Thoracic aorta (tissue), 2 donors: ENCODE data around the gene SF3B5. TPM values are rescaled to one million over a fixed set of nuclear protein-coding genes. Genes with fewer than 3 reads are reported as not detected.

Experiments used
- ATAC-seq: fragments of 150-250 bp; one replicate; pipeline ENCODE4 v1.8.0; 2017; ENCODE audit warnings: low read depth; ENCODE audit not compliant: insufficient number of reproducible peaks, low FRiP score
- DNase-seq: peaks from one replicate; pipeline ENCODE4 v3.0.0-alpha.2; 2020; ENCODE audit warnings: low spot score
- H3K27ac ChIP-seq, 2 donors: fragments of 200-600 bp; sonication (generic); 1 replicate in 1 of 2; 2 replicates in 1 of 2; pipeline ENCODE4 v1.5.1; 2016; ENCODE audit warnings: mild to moderate bottlenecking in 2 of 2, moderate library complexity in 2 of 2
- H3K27me3 ChIP-seq: fragments of 200-600 bp; sonication (generic); replicated peaks from 2 replicates; pipeline ENCODE4 v1.6.0; 2016; ENCODE audit warnings: mild to moderate bottlenecking; ENCODE audit not compliant: insufficient read depth
- H3K36me3 ChIP-seq: fragments of 200-600 bp; sonication (generic); one replicate; pipeline ENCODE4 v1.5.1; 2016
- H3K4me1 ChIP-seq, 2 donors: fragments of 200-600 bp; sonication (generic); 1 replicate in 1 of 2; 2 replicates in 1 of 2; pipeline versions ENCODE4 v1.5.1 to v1.6.0; 2016; ENCODE audit warnings: low read depth in 2 of 2, mild to moderate bottlenecking in 1 of 2; ENCODE audit not compliant: control insufficient read depth in 1 of 2
- H3K4me3 ChIP-seq: fragments of 200-600 bp; sonication (generic); 2 replicates; pipeline ENCODE4 v1.5.1; 2016; ENCODE audit warnings: mild to moderate bottlenecking
- H3K9me3 ChIP-seq: fragments of 200-600 bp; sonication (generic); 2 replicates; pipeline ENCODE4 v1.5.1; 2016
- total RNA-seq, 2 donors: library from RNA; depleted of rRNA; stranded (reverse); fragments of >200 nt; gene quantifications; one replicate each; pipeline versions ENCODE4 v1.1.0 to v1.2.3, GENCODE V29; 2016
- TF ChIP-seq, protein P1 (sequence below): fragments of 200-600 bp; sonication (generic); IDR thresholded peaks from one replicate; pipeline ENCODE4 v1.5.1; 2019; ENCODE audit warnings: antibody characterized with exemption

The SF3B5 gene
- total RNA-seq: 10 to 100 TPM; 92.6 to 95.7 TPM

DNA sequence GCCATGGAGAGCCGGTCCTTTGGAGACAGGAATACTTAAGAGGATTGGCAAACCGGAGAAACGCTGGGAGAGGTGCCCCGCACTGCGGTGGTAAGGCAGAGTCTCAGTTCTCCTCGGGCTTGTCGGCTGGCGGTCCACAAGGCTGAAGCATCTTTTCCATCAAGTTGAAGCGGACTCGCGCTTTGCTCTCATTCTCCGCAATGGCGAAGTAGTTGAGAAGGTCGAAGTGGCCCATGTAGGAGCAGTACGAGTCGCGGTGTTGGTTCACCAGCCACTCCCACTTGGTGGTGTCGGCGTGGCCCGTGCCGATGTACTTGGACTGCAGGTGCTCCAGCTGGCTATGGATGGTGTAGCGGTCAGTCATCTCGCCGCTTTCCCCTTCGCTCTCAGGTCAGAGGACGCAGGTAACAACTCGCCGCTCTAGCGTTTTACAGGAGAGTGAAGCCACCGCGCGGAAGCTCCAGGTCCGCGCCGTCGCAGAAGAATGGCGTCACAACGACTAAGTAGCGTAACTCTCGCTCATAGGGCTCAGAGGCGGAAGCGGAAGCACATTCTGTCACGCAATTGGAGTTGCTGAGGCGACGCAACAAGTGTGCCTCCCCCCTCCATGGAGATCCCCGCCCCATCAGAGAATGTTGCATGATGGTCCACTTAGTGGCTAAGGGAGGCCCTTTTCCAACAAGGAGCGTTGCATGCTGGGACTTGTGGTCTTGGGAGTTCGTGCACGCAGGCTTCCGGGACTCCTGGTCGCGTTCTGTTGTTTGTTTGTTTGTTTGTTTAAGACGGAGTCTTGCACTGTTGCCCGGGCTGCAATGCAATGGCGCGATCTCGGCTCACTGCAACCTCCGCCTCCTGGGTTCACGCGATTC lies at the start of gene SF3B5:
Gene SF3B5, minus strand, starts transcription at position 440 of the 869 bp plus-strand sequence. Its CDS starts 76 bp downstream, at position 364.
- H3K36me3 ChIP-seq: no peaks in the 10 kb centered on the region
- H3K4me1 ChIP-seq: peaks cover 14 to 16% of the 10 kb centered on the region in 2 donors
- H3K4me3 ChIP-seq: peak within 1 kb of the TSS; percentile 81
- DNase-seq (peak; percentile 97), ATAC-seq (peak; percentile 99)
- no peaks in the 10 kb centered on the region for H3K9me3 ChIP-seq
- H3K27ac ChIP-seq: peak within 1 kb of the TSS; percentile 69 to 77
- TF ChIP-seq, protein P1, sequence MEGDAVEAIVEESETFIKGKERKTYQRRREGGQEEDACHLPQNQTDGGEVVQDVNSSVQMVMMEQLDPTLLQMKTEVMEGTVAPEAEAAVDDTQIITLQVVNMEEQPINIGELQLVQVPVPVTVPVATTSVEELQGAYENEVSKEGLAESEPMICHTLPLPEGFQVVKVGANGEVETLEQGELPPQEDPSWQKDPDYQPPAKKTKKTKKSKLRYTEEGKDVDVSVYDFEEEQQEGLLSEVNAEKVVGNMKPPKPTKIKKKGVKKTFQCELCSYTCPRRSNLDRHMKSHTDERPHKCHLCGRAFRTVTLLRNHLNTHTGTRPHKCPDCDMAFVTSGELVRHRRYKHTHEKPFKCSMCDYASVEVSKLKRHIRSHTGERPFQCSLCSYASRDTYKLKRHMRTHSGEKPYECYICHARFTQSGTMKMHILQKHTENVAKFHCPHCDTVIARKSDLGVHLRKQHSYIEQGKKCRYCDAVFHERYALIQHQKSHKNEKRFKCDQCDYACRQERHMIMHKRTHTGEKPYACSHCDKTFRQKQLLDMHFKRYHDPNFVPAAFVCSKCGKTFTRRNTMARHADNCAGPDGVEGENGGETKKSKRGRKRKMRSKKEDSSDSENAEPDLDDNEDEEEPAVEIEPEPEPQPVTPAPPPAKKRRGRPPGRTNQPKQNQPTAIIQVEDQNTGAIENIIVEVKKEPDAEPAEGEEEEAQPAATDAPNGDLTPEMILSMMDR: no peak
- H3K27me3 ChIP-seq: no peaks in the 10 kb centered on the region

- no peaks in the 10 kb centered on the region for H3K27me3 ChIP-seq
- TF ChIP-seq, protein P1: no peak
- no peak overlapping the region for H3K27ac ChIP-seq
- no peak for DNase-seq
- no peak for ATAC-seq
- H3K4me1 ChIP-seq: peaks cover 0 to 7% of the 10 kb centered on the region in 2 donors
- H3K36me3 ChIP-seq: no peaks in the 10 kb centered on the region
- no peaks in the 10 kb centered on the region for H3K9me3 ChIP-seq
- H3K4me3 ChIP-seq: no peak overlapping the region
Measured at GRCh38 chr6:144144996-144145395, 49.6 kb upstream of the SF3B5 start.

GRCh38 chr6:144143878-144144277 lies 48.5 kb upstream of the SF3B5 start:
- H3K27ac ChIP-seq: no peak overlapping the region
- H3K27me3 ChIP-seq: no peaks in the 10 kb centered on the region
- no peaks in the 10 kb centered on the region for H3K36me3 ChIP-seq
- no peaks in the 10 kb centered on the region for H3K9me3 ChIP-seq
- no peak for DNase-seq
- ATAC-seq: no peak
- H3K4me1 ChIP-seq: no peaks in the 10 kb centered on the region
- TF ChIP-seq, protein P1: no peak
- no peak overlapping the region for H3K4me3 ChIP-seq

- no peak for ATAC-seq
- Histone ChIP-seq H3K9me3 (no peaks in the 10 kb centered on the region), H3K4me1 (no peaks in the 10 kb centered on the region), H3K27me3 (no peaks in the 10 kb centered on the region), H3K4me3 (no peak overlapping the region), H3K27ac (no peak overlapping the region), H3K36me3 (no peaks in the 10 kb centered on the region)
- TF ChIP-seq, protein P1: no peak
- no peak for DNase-seq
Measured at GRCh38 chr6:144143106-144143505, 47.7 kb upstream of the SF3B5 start.

- Histone ChIP-seq H3K4me3 (no peak overlapping the region), H3K4me1 (no peaks in the 10 kb centered on the region), H3K27ac (no peak overlapping the region), H3K9me3 (no peaks in the 10 kb centered on the region), H3K36me3 (no peaks in the 10 kb centered on the region), H3K27me3 (no peaks in the 10 kb centered on the region)
- TF ChIP-seq, protein P1: no peak
- ATAC-seq: no peak
- no peak for DNase-seq
Measured at GRCh38 chr6:144141470-144141869, 46.1 kb upstream of the SF3B5 start.
